Measurements from ENCODE around the gene DLG2.

DNA sequence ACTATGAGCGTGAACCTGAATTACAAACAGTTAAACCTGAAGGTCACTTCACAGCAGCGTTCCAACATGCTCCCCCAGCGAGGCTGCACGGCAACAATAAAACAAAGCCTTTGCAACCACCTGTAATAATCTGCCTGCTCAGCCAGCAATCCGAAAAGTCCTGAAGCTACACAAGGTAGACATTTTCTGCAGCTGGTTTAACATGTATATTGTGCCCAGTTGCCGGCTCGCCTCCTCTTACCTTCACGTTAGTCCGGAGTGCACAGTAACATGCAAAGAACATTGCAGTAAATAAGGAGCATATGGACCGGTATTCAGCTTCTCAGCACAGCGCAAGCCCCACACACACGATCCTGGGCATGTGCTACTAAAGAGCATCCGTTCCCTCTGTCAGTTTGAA is 704.3 kb downstream of the DLG2 start:
- TF ChIP-seq RAD21 (IDR thresholded peaks at IDR 0.05) (no peak), GABPA (IDR thresholded peaks at IDR 0.05 in 1 of 2, conservative IDR thresholded peaks at IDR 0.05 in 1 of 2) (no peak), EGR1 (IDR thresholded peaks at IDR 0.05; ENCODE audit: low read depth in 2 of 2) (no peak), JUND (IDR thresholded peaks at IDR 0.05) (no peak), ATF3 (IDR thresholded peaks at IDR 0.05) (no peak), MAX (IDR thresholded peaks at IDR 0.05) (no peak), RXRA (IDR thresholded peaks at IDR 0.05) (no peak), YY1 (IDR thresholded peaks at IDR 0.05) (no peak), REST (IDR thresholded peaks at IDR 0.05) (no peak), TAF1 (conservative IDR thresholded peaks at IDR 0.05) (no peak), SP1 (IDR thresholded peaks at IDR 0.05) (no peak), NR2F2 (IDR thresholded peaks at IDR 0.05) (no peak)
- TF ChIP-seq, protein P1, sequence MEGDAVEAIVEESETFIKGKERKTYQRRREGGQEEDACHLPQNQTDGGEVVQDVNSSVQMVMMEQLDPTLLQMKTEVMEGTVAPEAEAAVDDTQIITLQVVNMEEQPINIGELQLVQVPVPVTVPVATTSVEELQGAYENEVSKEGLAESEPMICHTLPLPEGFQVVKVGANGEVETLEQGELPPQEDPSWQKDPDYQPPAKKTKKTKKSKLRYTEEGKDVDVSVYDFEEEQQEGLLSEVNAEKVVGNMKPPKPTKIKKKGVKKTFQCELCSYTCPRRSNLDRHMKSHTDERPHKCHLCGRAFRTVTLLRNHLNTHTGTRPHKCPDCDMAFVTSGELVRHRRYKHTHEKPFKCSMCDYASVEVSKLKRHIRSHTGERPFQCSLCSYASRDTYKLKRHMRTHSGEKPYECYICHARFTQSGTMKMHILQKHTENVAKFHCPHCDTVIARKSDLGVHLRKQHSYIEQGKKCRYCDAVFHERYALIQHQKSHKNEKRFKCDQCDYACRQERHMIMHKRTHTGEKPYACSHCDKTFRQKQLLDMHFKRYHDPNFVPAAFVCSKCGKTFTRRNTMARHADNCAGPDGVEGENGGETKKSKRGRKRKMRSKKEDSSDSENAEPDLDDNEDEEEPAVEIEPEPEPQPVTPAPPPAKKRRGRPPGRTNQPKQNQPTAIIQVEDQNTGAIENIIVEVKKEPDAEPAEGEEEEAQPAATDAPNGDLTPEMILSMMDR (IDR thresholded peaks at IDR 0.05; ENCODE audit: low read depth, low read length, missing input control): no peak
- TF ChIP-seq, protein P2, sequence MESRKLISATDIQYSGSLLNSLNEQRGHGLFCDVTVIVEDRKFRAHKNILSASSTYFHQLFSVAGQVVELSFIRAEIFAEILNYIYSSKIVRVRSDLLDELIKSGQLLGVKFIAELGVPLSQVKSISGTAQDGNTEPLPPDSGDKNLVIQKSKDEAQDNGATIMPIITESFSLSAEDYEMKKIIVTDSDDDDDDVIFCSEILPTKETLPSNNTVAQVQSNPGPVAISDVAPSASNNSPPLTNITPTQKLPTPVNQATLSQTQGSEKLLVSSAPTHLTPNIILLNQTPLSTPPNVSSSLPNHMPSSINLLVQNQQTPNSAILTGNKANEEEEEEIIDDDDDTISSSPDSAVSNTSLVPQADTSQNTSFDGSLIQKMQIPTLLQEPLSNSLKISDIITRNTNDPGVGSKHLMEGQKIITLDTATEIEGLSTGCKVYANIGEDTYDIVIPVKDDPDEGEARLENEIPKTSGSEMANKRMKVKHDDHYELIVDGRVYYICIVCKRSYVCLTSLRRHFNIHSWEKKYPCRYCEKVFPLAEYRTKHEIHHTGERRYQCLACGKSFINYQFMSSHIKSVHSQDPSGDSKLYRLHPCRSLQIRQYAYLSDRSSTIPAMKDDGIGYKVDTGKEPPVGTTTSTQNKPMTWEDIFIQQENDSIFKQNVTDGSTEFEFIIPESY (IDR thresholded peaks at IDR 0.05): no peak
